WERI-Rb-1 (cell line): Measurements from ENCODE around the gene UPK3A.

Experiments
- DNase-seq: peaks from one replicate; pipeline ENCODE4 v3.0.0-alpha.2; 2020
- H3K27ac ChIP-seq: fragments of 250-450 bp; sonication (Bioruptor Pico); 2 replicates; pipeline ENCODE4 v1.5.1; 2020; ENCODE audit warnings: mild to moderate bottlenecking, moderate library complexity
- H3K27me3 ChIP-seq: fragments of 250-450 bp; sonication (Bioruptor Pico); 2 replicates; pipeline ENCODE4 v1.5.1; 2021; ENCODE audit warnings: mild to moderate bottlenecking, low read depth, moderate library complexity; ENCODE audit not compliant: insufficient read depth, severe bottlenecking
- H3K36me3 ChIP-seq: fragments of 250-450 bp; sonication (Bioruptor Pico); 2 replicates; pipeline ENCODE4 v1.5.1; 2020; ENCODE audit warnings: mild to moderate bottlenecking, moderate library complexity
- H3K4me3 ChIP-seq: 2 replicates; pipeline ENCODE4 v1.5.1; 2011; ENCODE audit warnings: low read depth, mild to moderate bottlenecking, control low read depth, low read length
- H3K9me3 ChIP-seq: fragments of 250-450 bp; sonication (Bioruptor Pico); 2 replicates; pipeline ENCODE4 v1.5.1; 2021; ENCODE audit warnings: mild to moderate bottlenecking, moderate library complexity; ENCODE audit not compliant: severe bottlenecking
- CTCF ChIP-seq: IDR thresholded peaks from 2 replicates; pipeline ENCODE4 v1.5.1; 2011; ENCODE audit warnings: low read depth, mild to moderate bottlenecking, control low read depth, inconsistent platforms, low read length

The UPK3A gene

GRCh38 chr22:45285263-45286058 is 712 bp downstream of the UPK3A start:
- Histone ChIP-seq H3K36me3 (no peaks in the 10 kb centered on the region), H3K27ac (no peak overlapping the region), H3K27me3 (no peaks in the 10 kb centered on the region), H3K9me3 (no peaks in the 10 kb centered on the region), H3K4me3 (no peak overlapping the region)
- DNase-seq, result peak; percentile 32
- TF ChIP-seq CTCF, result 0 out of 2 replicates have a peak, but pooled peaks have one; percentile 19

- no peaks in the 10 kb centered on the region for H3K36me3 ChIP-seq
- H3K27me3 ChIP-seq, result no peaks in the 10 kb centered on the region
- no peak overlapping the region for H3K4me3 ChIP-seq
- TF ChIP-seq CTCF, result no peak
- DNase-seq, result no peak
- H3K27ac ChIP-seq, result no peak overlapping the region
- H3K9me3 ChIP-seq, result no peaks in the 10 kb centered on the region
These were observed 2.3 kb downstream of the UPK3A start for GRCh38 chr22:45286854-45287551.

GRCh38 chr22:45290410-45290936 is 5.7 kb downstream of the UPK3A start:
- Histone ChIP-seq H3K27me3 (no peaks in the 10 kb centered on the region), H3K36me3 (no peaks in the 10 kb centered on the region), H3K27ac (peak overlapping the region; percentile 41; the same call in 1 of the 2 replicates), H3K4me3 (no peak overlapping the region), H3K9me3 (no peaks in the 10 kb centered on the region)
- TF ChIP-seq CTCF, result no peak
- DNase-seq, result peak; percentile 92

GRCh38 chr22:45291061-45291930 is 6.5 kb downstream of the UPK3A start:
- no peaks in the 10 kb centered on the region for H3K27me3 ChIP-seq

GRCh38 chr22:45291931-45292290 is 7.2 kb downstream of the UPK3A start:
- Histone ChIP-seq H3K27ac (no peak overlapping the region), H3K4me3 (no peak overlapping the region), H3K9me3 (no peaks in the 10 kb centered on the region), H3K36me3 (no peaks in the 10 kb centered on the region), H3K27me3 (no peaks in the 10 kb centered on the region)
- TF ChIP-seq CTCF, result no peak
- DNase-seq, result no peak

More at GRCh38 chr22:45291061-45291930, 6.5 kb downstream of the UPK3A start:
- Histone ChIP-seq H3K9me3 (no peaks in the 10 kb centered on the region), H3K36me3 (no peaks in the 10 kb centered on the region), H3K4me3 (no peak overlapping the region), H3K27ac (peak overlapping the region; percentile 41; the same call in 1 of the 2 replicates)
- DNase-seq, result no peak
- TF ChIP-seq CTCF, result no peak
